Lower leg skin (tissue), 4 donors: ENCODE results near the gene LACTBL1. TPM values are rescaled to one million over a fixed set of nuclear protein-coding genes. Genes with fewer than 3 reads are reported as not detected.
"Not testable (repeated sequence)": the region's sequence is repeated elsewhere in the genome, so short reads cannot be mapped to it uniquely, and the experiment has no call there.

ENCODE experiments used
- DNase-seq, 2 donors: peaks; one replicate each; pipeline ENCODE4 v3.0.0-alpha.2; 2019; ENCODE audit warnings: low spot score in 2 of 2
- H3K4me3 ChIP-seq: fragments of 200-600 bp; sonication (generic); 2 replicates; pipeline ENCODE4 v1.5.1; 2017; ENCODE audit warnings: mild to moderate bottlenecking, low read depth; ENCODE audit not compliant: poor library complexity, severe bottlenecking
- CTCF ChIP-seq, 3 donors: fragments of 450-650 bp; IDR thresholded peaks; one replicate each; pipeline ENCODE4 v1.5.1; 2016; ENCODE audit warnings: antibody characterized with exemption in 3 of 3, mild to moderate bottlenecking in 3 of 3, moderate library complexity in 2 of 3
- POLR2A ChIP-seq, 2 donors: fragments of 450-650 bp; IDR thresholded peaks; one replicate each; pipeline ENCODE4 v1.6.1; 2016 to 2017; ENCODE audit warnings: antibody characterized with exemption in 2 of 2, mild to moderate bottlenecking in 1 of 2, moderate library complexity in 1 of 2
- WGBS, 2 donors: methylation state at CpG; one replicate each; pipeline ENCODE4 v1.1.5; 2018; 5-methylcytosine and 5-hydroxymethylcytosine counted together
- intact Hi-C: fragments of 100-400 bp; cut with DNase I; formaldehyde crosslinking; loops from one replicate; pipeline ENCODE4 v1.15.0; 2023; ENCODE audit warnings: low total_unique reads
- total RNA-seq, 4 donors: library from RNA; depleted of rRNA; stranded (reverse); fragments of >200 nt; gene quantifications; one replicate each; pipeline ENCODE4 v1.1.0, GENCODE V29; 2016

The LACTBL1 gene
- total RNA-seq, 4 donors from 2014 or later = not detected

GRCh38 chr1:22995774-22996173 lies 23.1 kb upstream of the LACTBL1 start:
- H3K4me3 ChIP-seq = no peak overlapping the region
- TF ChIP-seq POLR2A (IDR thresholded peaks at IDR 0.05) (no peak), CTCF (IDR thresholded peaks at IDR 0.05) (no peak)
- DNase-seq = no peak
- intact Hi-C loops = no loop called here

GRCh38 chr1:22993220-22993795 lies 20.6 kb upstream of the LACTBL1 start:
- intact Hi-C loops, DNase-seq, H3K4me3 ChIP-seq: not testable (repeated sequence)
- 85 to 88% methylated on average over 6 of the region's 6 CpGs for WGBS, 2 donors

- DNase-seq = peak in 1 of 2 donors; percentile 23
- intact Hi-C loops, H3K4me3 ChIP-seq: not testable (repeated sequence)
- WGBS, 2 donors = 86 to 89% methylated on average over 3 of the region's 3 CpGs
Measured at GRCh38 chr1:22992384-22992783, 19.7 kb upstream of the LACTBL1 start.

- peak in 1 of 2 donors; percentile 58 for DNase-seq
- no peak overlapping the region for H3K4me3 ChIP-seq
- intact Hi-C loops = no loop called here
- WGBS, 2 donors = 77 to 82% methylated on average over 4 of the region's 4 CpGs
- TF ChIP-seq POLR2A (IDR thresholded peaks at IDR 0.05) (no peak), CTCF (IDR thresholded peaks at IDR 0.05) (no peak)
Measured at GRCh38 chr1:22983944-22984343, 11.3 kb upstream of the LACTBL1 start.

GRCh38 chr1:22980471-22980790 lies 7.8 kb upstream of the LACTBL1 start:
- DNase-seq = peak in 1 of 2 donors; percentile 59
- WGBS, 2 donors = 77 to 80% methylated on average over 3 of the region's 3 CpGs
- intact Hi-C loops, H3K4me3 ChIP-seq: not testable (repeated sequence)

- no peak overlapping the region for H3K4me3 ChIP-seq
- WGBS, 2 donors = 88 to 89% methylated on average over 3 of the region's 3 CpGs
- intact Hi-C loops = no loop called here
- no peak for DNase-seq
- no peak for TF ChIP-seq CTCF (IDR thresholded peaks at IDR 0.05)
- no peak for TF ChIP-seq POLR2A (IDR thresholded peaks at IDR 0.05)
Measured at GRCh38 chr1:22978299-22978698, 5.6 kb upstream of the LACTBL1 start.

- H3K4me3 ChIP-seq = no peak overlapping the region
- DNase-seq = peak; percentile 51 to 88
- TF ChIP-seq CTCF (IDR thresholded peaks at IDR 0.05) = peak in 1 of 3 donors; percentile 19
- no peak for TF ChIP-seq POLR2A (IDR thresholded peaks at IDR 0.05)
- intact Hi-C loops = no loop called here
- 25 to 27% methylated on average over 9 of the region's 9 CpGs for WGBS, 2 donors
Measured at GRCh38 chr1:22976461-22977243, 4.0 kb upstream of the LACTBL1 start.
